Measurements from ENCODE around the gene CDADC1.

CDADC1 gene

DNA sequence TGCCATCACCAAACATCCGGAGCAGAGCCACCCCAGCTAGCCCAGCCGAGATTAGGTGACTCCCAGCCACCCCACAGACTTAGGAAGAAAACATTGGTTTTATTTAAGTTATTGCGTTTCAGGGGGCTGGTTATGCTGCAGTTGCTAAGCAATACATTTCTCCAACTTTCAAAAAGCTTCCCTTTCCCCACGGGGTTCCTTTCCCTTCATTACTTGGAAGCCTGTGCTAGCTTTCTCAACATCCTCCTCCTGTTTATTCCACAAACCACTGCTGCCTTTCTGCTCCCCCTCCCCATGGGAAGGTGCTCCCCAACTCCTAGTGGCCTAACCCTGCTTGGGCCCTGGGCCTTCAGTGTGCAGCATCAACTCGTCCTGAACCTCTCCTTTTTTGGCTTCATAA, 52.6 kb downstream of the CDADC1 start:
- H3K27ac ChIP-seq, result no peak overlapping the region
- no peak for TF ChIP-seq ZFX (IDR thresholded peaks at IDR 0.05; ENCODE audit: borderline replicate concordance)

GRCh38 chr13:49300739-49301589, 53.2 kb downstream of the CDADC1 start:
- no peak overlapping the region for H3K27ac ChIP-seq
- TF ChIP-seq ZFX (IDR thresholded peaks at IDR 0.05; ENCODE audit: borderline replicate concordance) (no peak), CTCF (IDR thresholded peaks at IDR 0.05) (peak; percentile 90)

DNA sequence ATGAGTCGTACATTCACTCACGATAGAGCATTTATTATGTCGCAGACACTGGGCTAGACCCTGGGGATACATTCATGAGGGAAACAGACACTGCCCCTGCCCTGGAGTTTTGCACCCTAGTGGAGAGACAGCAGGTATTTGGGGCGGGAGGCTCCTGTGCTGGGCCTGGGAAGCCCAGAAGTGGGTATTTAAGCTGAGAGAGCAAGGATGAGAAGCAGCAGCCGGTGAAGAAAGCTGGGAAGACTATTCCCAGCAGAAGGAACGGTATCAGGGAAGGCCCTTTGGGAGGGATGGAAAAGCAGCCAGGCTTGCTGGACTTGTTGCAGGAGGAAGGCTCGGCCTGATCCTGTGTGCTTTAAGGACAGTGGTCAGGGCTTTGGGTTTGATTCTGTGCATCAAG, 54.5 kb downstream of the CDADC1 start:
- H3K27ac ChIP-seq, result no peak overlapping the region
- TF ChIP-seq CTCF (IDR thresholded peaks at IDR 0.05), result no peak
- TF ChIP-seq ZFX (IDR thresholded peaks at IDR 0.05; ENCODE audit: borderline replicate concordance), result no peak

- TF ChIP-seq ZFX (IDR thresholded peaks at IDR 0.05; ENCODE audit: borderline replicate concordance) (no peak), CTCF (IDR thresholded peaks at IDR 0.05) (no peak)
- no peak overlapping the region for H3K27ac ChIP-seq
Measured at GRCh38 chr13:49302817-49303216, 55.1 kb downstream of the CDADC1 start.

- TF ChIP-seq ZFX (IDR thresholded peaks at IDR 0.05; ENCODE audit: borderline replicate concordance) (no peak), CTCF (IDR thresholded peaks at IDR 0.05) (no peak)
Measured at GRCh38 chr13:49303533-49304252, 56.0 kb downstream of the CDADC1 start.

DNA sequence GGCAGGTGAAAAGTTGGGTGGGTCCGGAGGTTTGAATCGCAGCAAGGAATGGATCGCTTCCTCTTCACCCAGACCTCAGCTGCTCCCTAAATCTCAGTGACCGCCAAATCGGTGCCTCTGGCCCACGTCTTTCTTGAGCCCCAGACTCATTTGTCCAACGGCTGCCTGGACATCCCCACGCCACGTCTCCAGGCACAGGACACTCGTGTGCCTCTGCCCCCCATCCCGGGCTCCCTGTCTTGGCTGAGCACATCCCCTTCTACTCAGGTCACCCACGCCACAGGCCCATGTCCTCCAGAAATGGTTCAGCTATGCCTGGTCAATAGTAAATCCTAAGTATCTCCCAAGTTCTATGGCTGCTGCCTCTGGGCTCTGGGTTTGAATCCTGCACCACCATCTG, 56.6 kb downstream of the CDADC1 start:
- TF ChIP-seq ZFX (IDR thresholded peaks at IDR 0.05; ENCODE audit: borderline replicate concordance) (no peak), CTCF (IDR thresholded peaks at IDR 0.05) (no peak)
- H3K27ac ChIP-seq, result no peak overlapping the region

More at GRCh38 chr13:49303533-49304252, 56.0 kb downstream of the CDADC1 start:
- no peak overlapping the region for H3K27ac ChIP-seq

- H3K27ac ChIP-seq, result no peak overlapping the region
- TF ChIP-seq ZFX (IDR thresholded peaks at IDR 0.05; ENCODE audit: borderline replicate concordance) (no peak), CTCF (IDR thresholded peaks at IDR 0.05) (no peak)
Measured at GRCh38 chr13:49304763-49305700, 57.3 kb downstream of the CDADC1 start.
